ENCODE measurements around the gene POP4. TPM values are rescaled to one million over a fixed set of nuclear protein-coding genes. Genes with fewer than 3 reads are reported as not detected.

Gene POP4
- total and polyA plus RNA-seq, 10 of the 15 experiments (the other 5 are each of a cell fraction or from before 2014, with no cell fraction given): 52.1 to 231 (median 118) TPM

DNA sequence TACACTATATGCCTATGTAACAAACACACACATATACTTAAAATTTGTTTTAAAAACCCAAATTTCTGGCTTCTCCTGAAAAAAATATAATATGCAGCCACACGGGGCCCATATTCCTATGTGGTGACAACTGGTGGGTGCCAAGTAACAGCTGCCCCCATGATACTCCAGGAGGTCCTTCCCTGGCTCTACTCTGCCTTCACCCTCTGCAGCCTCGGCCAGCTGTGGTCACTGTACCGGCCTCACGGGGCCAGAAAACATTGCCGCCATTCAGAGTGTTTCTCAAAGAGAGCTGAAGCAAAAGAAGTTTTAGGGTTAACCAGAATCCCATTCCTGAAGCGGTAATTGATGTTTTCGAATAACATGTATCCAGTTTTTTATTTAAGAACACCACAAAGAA is 32.6 kb upstream of the POP4 start:
- ChIA-PET SMC1A (ENCODE audit: uncharacterized antibody, unreplicated experiment) (no interaction called here), RAD21 (ENCODE audit: unreplicated experiment) (no interaction called here), POLR2A (no interaction called here), CTCF (no interaction called here)
- H3K4me3 ChIP-seq: no peak overlapping the region
- no peak overlapping the region for H2AFZ ChIP-seq (ENCODE audit: control insufficient read depth, low read depth, low read length)
- H3K4me1 ChIP-seq (ENCODE audit: control insufficient read depth, insufficient read depth, low read length): peaks cover 15% of the 10 kb centered on the region
- ATAC-seq (no peak), DNase-seq (ENCODE audit: low read depth, low spot score) (no peak), FAIRE-seq (no peak)
- TF ChIP-seq POLR2AphosphoS5 (IDR thresholded peaks at IDR 0.05; ENCODE audit: low read length) (no peak), DPF2 (IDR thresholded peaks at IDR 0.05) (no peak)
- TF ChIP-seq, protein P1, sequence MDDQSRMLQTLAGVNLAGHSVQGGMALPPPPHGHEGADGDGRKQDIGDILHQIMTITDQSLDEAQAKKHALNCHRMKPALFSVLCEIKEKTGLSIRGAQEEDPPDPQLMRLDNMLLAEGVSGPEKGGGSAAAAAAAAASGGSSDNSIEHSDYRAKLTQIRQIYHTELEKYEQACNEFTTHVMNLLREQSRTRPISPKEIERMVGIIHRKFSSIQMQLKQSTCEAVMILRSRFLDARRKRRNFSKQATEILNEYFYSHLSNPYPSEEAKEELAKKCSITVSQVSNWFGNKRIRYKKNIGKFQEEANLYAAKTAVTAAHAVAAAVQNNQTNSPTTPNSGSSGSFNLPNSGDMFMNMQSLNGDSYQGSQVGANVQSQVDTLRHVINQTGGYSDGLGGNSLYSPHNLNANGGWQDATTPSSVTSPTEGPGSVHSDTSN (IDR thresholded peaks at IDR 0.05; ENCODE audit: insufficient replicate concordance, low read depth, low read length): no peak
- TF ChIP-seq, protein P2, sequence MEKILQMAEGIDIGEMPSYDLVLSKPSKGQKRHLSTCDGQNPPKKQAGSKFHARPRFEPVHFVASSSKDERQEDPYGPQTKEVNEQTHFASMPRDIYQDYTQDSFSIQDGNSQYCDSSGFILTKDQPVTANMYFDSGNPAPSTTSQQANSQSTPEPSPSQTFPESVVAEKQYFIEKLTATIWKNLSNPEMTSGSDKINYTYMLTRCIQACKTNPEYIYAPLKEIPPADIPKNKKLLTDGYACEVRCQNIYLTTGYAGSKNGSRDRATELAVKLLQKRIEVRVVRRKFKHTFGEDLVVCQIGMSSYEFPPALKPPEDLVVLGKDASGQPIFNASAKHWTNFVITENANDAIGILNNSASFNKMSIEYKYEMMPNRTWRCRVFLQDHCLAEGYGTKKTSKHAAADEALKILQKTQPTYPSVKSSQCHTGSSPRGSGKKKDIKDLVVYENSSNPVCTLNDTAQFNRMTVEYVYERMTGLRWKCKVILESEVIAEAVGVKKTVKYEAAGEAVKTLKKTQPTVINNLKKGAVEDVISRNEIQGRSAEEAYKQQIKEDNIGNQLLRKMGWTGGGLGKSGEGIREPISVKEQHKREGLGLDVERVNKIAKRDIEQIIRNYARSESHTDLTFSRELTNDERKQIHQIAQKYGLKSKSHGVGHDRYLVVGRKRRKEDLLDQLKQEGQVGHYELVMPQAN (conservative IDR thresholded peaks at IDR 0.05): no peak
- in situ Hi-C loops (cut with MboI): no loop called here
- intact Hi-C loops (cut with micrococcal nuclease; ENCODE audit: unreplicated experiment): no loop called here
- 59% methylated on average over 7 of the region's 7 CpGs for WGBS (ENCODE audit: insufficient coverage, insufficient replicate concordance, low lambda C conversion rate, missing lambda C conversion rate)
- no peak overlapping the region for H3K27ac ChIP-seq (ENCODE audit: control insufficient read depth, insufficient read depth)
- H3K27me3 ChIP-seq (replicated peaks in 1 of 2; ENCODE audit: control insufficient read depth in 2 of 2, insufficient read depth in 2 of 2, low read length in 1 of 2): no peaks in the 10 kb centered on the region
- no peak overlapping the region for H3K9ac ChIP-seq (ENCODE audit: control insufficient read depth, insufficient read depth, low read length)
- H3K36me3 ChIP-seq (ENCODE audit: control insufficient read depth in 2 of 2, insufficient read depth in 2 of 2, low read length in 1 of 2): no peaks in the 10 kb centered on the region
- H4K20me1 ChIP-seq (ENCODE audit: control insufficient read depth, insufficient read depth): no peaks in the 10 kb centered on the region
- no peaks in the 10 kb centered on the region; the same call in 2 of the 3 replicates for H3K9me3 ChIP-seq (replicated peaks; ENCODE audit: control insufficient read depth, insufficient read depth, low read length)
- BruUV-seq (replicated peaks): no TSS peak
- H3K4me2 ChIP-seq (ENCODE audit: control insufficient read depth, insufficient read depth): no peak overlapping the region
- H3K79me2 ChIP-seq (ENCODE audit: control insufficient read depth, insufficient read depth, low read length): no peaks in the 10 kb centered on the region

DNA sequence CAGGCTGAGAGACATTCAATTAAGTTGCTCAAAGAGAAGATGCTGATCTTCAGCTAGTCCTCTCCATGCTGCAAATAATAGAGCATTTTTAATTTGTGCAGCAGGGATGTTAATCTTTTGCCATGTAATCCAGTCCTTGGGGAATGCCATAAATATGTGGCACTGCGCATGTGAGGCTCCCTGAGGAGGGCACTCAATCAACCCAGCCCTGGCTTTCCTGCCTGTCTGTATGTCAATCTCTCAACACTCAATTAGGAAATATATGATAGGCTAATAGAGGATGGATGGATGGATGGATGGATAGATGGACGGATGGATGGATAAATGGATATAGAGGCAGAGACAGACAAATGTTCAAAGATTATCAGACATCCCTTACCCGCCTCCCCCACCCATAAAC is 31.6 kb upstream of the POP4 start:
- Histone ChIP-seq H3K4me1 (ENCODE audit: control insufficient read depth, insufficient read depth, low read length) (peaks cover 15% of the 10 kb centered on the region), H3K9ac (ENCODE audit: control insufficient read depth, insufficient read depth, low read length) (no peak overlapping the region), H3K27ac (ENCODE audit: control insufficient read depth, insufficient read depth) (no peak overlapping the region), H3K79me2 (ENCODE audit: control insufficient read depth, insufficient read depth, low read length) (no peaks in the 10 kb centered on the region), H4K20me1 (ENCODE audit: control insufficient read depth, insufficient read depth) (no peaks in the 10 kb centered on the region), H3K9me3 (replicated peaks; ENCODE audit: control insufficient read depth, insufficient read depth, low read length) (no peaks in the 10 kb centered on the region; the same call in 2 of the 3 replicates), H2AFZ (ENCODE audit: control insufficient read depth, low read depth, low read length) (no peak overlapping the region), H3K4me3 (no peak overlapping the region), H3K4me2 (ENCODE audit: control insufficient read depth, insufficient read depth) (no peak overlapping the region), H3K36me3 (ENCODE audit: control insufficient read depth in 2 of 2, insufficient read depth in 2 of 2, low read length in 1 of 2) (no peaks in the 10 kb centered on the region), H3K27me3 (replicated peaks in 1 of 2; ENCODE audit: control insufficient read depth in 2 of 2, insufficient read depth in 2 of 2, low read length in 1 of 2) (no peaks in the 10 kb centered on the region)
- WGBS (ENCODE audit: insufficient coverage, insufficient replicate concordance, low lambda C conversion rate, missing lambda C conversion rate): 0% methylated on average over 3 of the region's 3 CpGs
- no peak for DNase-seq (ENCODE audit: low read depth, low spot score)
- no peak for ATAC-seq
- in situ Hi-C loops (cut with MboI): no loop called here
- ChIA-PET RAD21 (ENCODE audit: unreplicated experiment) (no interaction called here), POLR2A (no interaction called here), CTCF (interaction anchor here (0.9 kb wide), 1 partner anchor 12 kb away, joined by 3 read pairs; no protein-coding TSS in a partner anchor), SMC1A (ENCODE audit: uncharacterized antibody, unreplicated experiment) (no interaction called here)
- no TSS peak for BruUV-seq (replicated peaks)
- no peak for FAIRE-seq
- intact Hi-C loops (cut with micrococcal nuclease; ENCODE audit: unreplicated experiment): no loop called here
- TF ChIP-seq, protein P3, sequence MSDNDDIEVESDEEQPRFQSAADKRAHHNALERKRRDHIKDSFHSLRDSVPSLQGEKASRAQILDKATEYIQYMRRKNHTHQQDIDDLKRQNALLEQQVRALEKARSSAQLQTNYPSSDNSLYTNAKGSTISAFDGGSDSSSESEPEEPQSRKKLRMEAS (IDR thresholded peaks at IDR 0.05; ENCODE audit: low read depth, low read length): no peak
- TF ChIP-seq, protein P4, sequence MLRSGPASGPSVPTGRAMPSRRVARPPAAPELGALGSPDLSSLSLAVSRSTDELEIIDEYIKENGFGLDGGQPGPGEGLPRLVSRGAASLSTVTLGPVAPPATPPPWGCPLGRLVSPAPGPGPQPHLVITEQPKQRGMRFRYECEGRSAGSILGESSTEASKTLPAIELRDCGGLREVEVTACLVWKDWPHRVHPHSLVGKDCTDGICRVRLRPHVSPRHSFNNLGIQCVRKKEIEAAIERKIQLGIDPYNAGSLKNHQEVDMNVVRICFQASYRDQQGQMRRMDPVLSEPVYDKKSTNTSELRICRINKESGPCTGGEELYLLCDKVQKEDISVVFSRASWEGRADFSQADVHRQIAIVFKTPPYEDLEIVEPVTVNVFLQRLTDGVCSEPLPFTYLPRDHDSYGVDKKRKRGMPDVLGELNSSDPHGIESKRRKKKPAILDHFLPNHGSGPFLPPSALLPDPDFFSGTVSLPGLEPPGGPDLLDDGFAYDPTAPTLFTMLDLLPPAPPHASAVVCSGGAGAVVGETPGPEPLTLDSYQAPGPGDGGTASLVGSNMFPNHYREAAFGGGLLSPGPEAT (IDR thresholded peaks at IDR 0.05; ENCODE audit: low read depth): no peak
- TF ChIP-seq WRNIP1 (IDR thresholded peaks at IDR 0.05; ENCODE audit: borderline replicate concordance, low read depth, low read length) (no peak), CHD4 (IDR thresholded peaks at IDR 0.05) (no peak)
- TF ChIP-seq, protein P5, sequence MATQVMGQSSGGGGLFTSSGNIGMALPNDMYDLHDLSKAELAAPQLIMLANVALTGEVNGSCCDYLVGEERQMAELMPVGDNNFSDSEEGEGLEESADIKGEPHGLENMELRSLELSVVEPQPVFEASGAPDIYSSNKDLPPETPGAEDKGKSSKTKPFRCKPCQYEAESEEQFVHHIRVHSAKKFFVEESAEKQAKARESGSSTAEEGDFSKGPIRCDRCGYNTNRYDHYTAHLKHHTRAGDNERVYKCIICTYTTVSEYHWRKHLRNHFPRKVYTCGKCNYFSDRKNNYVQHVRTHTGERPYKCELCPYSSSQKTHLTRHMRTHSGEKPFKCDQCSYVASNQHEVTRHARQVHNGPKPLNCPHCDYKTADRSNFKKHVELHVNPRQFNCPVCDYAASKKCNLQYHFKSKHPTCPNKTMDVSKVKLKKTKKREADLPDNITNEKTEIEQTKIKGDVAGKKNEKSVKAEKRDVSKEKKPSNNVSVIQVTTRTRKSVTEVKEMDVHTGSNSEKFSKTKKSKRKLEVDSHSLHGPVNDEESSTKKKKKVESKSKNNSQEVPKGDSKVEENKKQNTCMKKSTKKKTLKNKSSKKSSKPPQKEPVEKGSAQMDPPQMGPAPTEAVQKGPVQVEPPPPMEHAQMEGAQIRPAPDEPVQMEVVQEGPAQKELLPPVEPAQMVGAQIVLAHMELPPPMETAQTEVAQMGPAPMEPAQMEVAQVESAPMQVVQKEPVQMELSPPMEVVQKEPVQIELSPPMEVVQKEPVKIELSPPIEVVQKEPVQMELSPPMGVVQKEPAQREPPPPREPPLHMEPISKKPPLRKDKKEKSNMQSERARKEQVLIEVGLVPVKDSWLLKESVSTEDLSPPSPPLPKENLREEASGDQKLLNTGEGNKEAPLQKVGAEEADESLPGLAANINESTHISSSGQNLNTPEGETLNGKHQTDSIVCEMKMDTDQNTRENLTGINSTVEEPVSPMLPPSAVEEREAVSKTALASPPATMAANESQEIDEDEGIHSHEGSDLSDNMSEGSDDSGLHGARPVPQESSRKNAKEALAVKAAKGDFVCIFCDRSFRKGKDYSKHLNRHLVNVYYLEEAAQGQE (IDR thresholded peaks at IDR 0.05; ENCODE audit: low read depth, low read length): no peak
